ENCODE measurements around the gene DRG2. TPM values are rescaled to one million over a fixed set of nuclear protein-coding genes. Genes with fewer than 3 reads are reported as not detected.

Gene DRG2
- total RNA-seq, 1 experiment from 2014 or later, result 42.0 TPM

GRCh38 chr17:18059283-18059682 is 28.5 kb upstream of the DRG2 start:
- in situ Hi-C loops (cut with HindIII; ENCODE audit: low pct_unique_long_range_greater_than_20kb, low sequenced_read_pairs), result no loop called here
- no peaks in the 10 kb centered on the region for H3K4me1 ChIP-seq (ENCODE audit: control insufficient read depth, insufficient read depth, low read length)
- no peaks in the 10 kb centered on the region for H3K9me3 ChIP-seq (ENCODE audit: control insufficient read depth, insufficient read depth, low read depth, low read length)
- H3K36me3 ChIP-seq (ENCODE audit: control insufficient read depth, insufficient read depth, low read length), result peaks cover 7% of the 10 kb centered on the region
- no peak overlapping the region for H3K27ac ChIP-seq (ENCODE audit: low read length)
- intact Hi-C loops (cut with micrococcal nuclease; ENCODE audit: unreplicated experiment), result no loop called here
- ATAC-seq (no peak), DNase-seq (ENCODE audit: low read depth, low spot score) (no peak)
- CTCF ChIA-PET, result no interaction called here
- H3K4me3 ChIP-seq (ENCODE audit: low read depth in 2 of 2, low read length in 2 of 2), result no peak overlapping the region
- POLR2A ChIA-PET, result interaction anchor here (0.6 kb wide), 1 partner anchor 124 kb away, joined by 3 read pairs; no protein-coding TSS in a partner anchor
- no peak for TF ChIP-seq POLR2AphosphoS5 (IDR thresholded peaks at IDR 0.05; ENCODE audit: low read depth, low read length)
- TF ChIP-seq TCF7L2 (IDR thresholded peaks at IDR 0.05; ENCODE audit: low read depth, low read length), result no peak
- TF ChIP-seq SIN3A (IDR thresholded peaks at IDR 0.05; ENCODE audit: borderline replicate concordance, insufficient read depth, low read depth, low read length), result no peak
- no peak for TF ChIP-seq REST (IDR thresholded peaks at IDR 0.05; ENCODE audit: insufficient read depth in 1 of 2, low read depth in 2 of 2, low read length in 1 of 2)
- no peak for TF ChIP-seq CTCF (IDR thresholded peaks at IDR 0.05)
- no peaks in the 10 kb centered on the region for H3K27me3 ChIP-seq (ENCODE audit: control insufficient read depth, insufficient read depth, low read length)
- no TSS peak for BruUV-seq (replicated peaks)

- H3K36me3 ChIP-seq (ENCODE audit: control insufficient read depth, insufficient read depth, low read length), result peaks cover 5% of the 10 kb centered on the region
- in situ Hi-C loops (cut with HindIII; ENCODE audit: low pct_unique_long_range_greater_than_20kb, low sequenced_read_pairs), result no loop called here
- ATAC-seq, result no peak
- CTCF ChIA-PET, result no interaction called here
- intact Hi-C loops (cut with micrococcal nuclease; ENCODE audit: unreplicated experiment), result no loop called here
- H3K4me3 ChIP-seq (ENCODE audit: low read depth in 2 of 2, low read length in 2 of 2), result no peak overlapping the region
- no peak overlapping the region for H3K27ac ChIP-seq (ENCODE audit: low read length)
- H3K4me1 ChIP-seq (ENCODE audit: control insufficient read depth, insufficient read depth, low read length), result no peaks in the 10 kb centered on the region
- H3K9me3 ChIP-seq (ENCODE audit: control insufficient read depth, insufficient read depth, low read depth, low read length), result no peaks in the 10 kb centered on the region
- no peak for DNase-seq (ENCODE audit: low read depth, low spot score)
- no TSS peak for BruUV-seq (replicated peaks)
- POLR2A ChIA-PET, result no interaction called here
- TF ChIP-seq CTCF (IDR thresholded peaks at IDR 0.05), result no peak
- TF ChIP-seq TCF7L2 (IDR thresholded peaks at IDR 0.05; ENCODE audit: low read depth, low read length), result no peak
- TF ChIP-seq SIN3A (IDR thresholded peaks at IDR 0.05; ENCODE audit: borderline replicate concordance, insufficient read depth, low read depth, low read length), result no peak
- H3K27me3 ChIP-seq (ENCODE audit: control insufficient read depth, insufficient read depth, low read length), result no peaks in the 10 kb centered on the region
Observed at GRCh38 chr17:18064053-18064452, 23.7 kb upstream of the DRG2 start.

Data from Panc1 (cell line).